OCI-M1 (cell line): ENCODE data around the gene CDHR2.
"Not testable (repeated sequence)": the region's sequence is repeated elsewhere in the genome, so short reads cannot be mapped to it uniquely, and the experiment has no call there.

Experiments used
- DNase-seq: peaks from one replicate; lab custom pipeline; 2025; lab: John Stamatoyannopoulos, UW

The CDHR2 gene

GRCh38 chr5:176596689-176597416 lies 47.7 kb downstream of the CDHR2 start:
- DNase-seq, result no peak

GRCh38 chr5:176597417-176598389 lies 48.6 kb downstream of the CDHR2 start:
- DNase-seq, result no peak

- not testable (repeated sequence) for DNase-seq
Observed at GRCh38 chr5:176599749-176600430, 50.7 kb downstream of the CDHR2 start.

GRCh38 chr5:176601901-176602482 lies 52.9 kb downstream of the CDHR2 start:
- DNase-seq, result no peak

GRCh38 chr5:176603091-176603490 lies 53.9 kb downstream of the CDHR2 start:
- no peak for DNase-seq

GRCh38 chr5:176606032-176606431 lies 56.9 kb downstream of the CDHR2 start:
- no peak for DNase-seq

- no peak for DNase-seq
Observed at GRCh38 chr5:176606875-176607274, 57.7 kb downstream of the CDHR2 start.

GRCh38 chr5:176608142-176608705 lies 59.1 kb downstream of the CDHR2 start:
- DNase-seq, result no peak

- DNase-seq, result no peak
Observed at GRCh38 chr5:176608937-176609723, 60.0 kb downstream of the CDHR2 start.

GRCh38 chr5:176609724-176610434 lies 60.7 kb downstream of the CDHR2 start, which contains the start of gene GPRIN1:
Gene GPRIN1 (minus strand): TSS chr5:176610156. CDS start chr5:176599834, 10,322 bp downstream.
- peak; percentile 76 for DNase-seq

GRCh38 chr5:176610435-176610773 lies 61.3 kb downstream of the CDHR2 start:
- DNase-seq, result no peak

GRCh38 chr5:176611435-176611834 lies 62.3 kb downstream of the CDHR2 start:
- DNase-seq, result peak; percentile 85

- no peak for DNase-seq
Observed at GRCh38 chr5:176612008-176612407, 62.9 kb downstream of the CDHR2 start.

- DNase-seq, result no peak
Observed at GRCh38 chr5:176612855-176613254, 63.7 kb downstream of the CDHR2 start.

GRCh38 chr5:176614805-176615478 lies 65.8 kb downstream of the CDHR2 start:
- DNase-seq, result no peak

GRCh38 chr5:176616511-176616910 lies 67.4 kb downstream of the CDHR2 start:
- DNase-seq, result no peak

- no peak for DNase-seq
Observed at GRCh38 chr5:176618783-176619182, 69.6 kb downstream of the CDHR2 start.

- DNase-seq, result no peak
Observed at GRCh38 chr5:176619203-176619568, 70.0 kb downstream of the CDHR2 start.

GRCh38 chr5:176619569-176620332 lies 70.6 kb downstream of the CDHR2 start:
- DNase-seq, result no peak
